ENCODE results near the gene IKZF4.

IKZF4 gene

GRCh38 chr12:56086096-56086495 is 65.3 kb downstream of the IKZF4 start:
- no peaks in the 10 kb centered on the region for H3K9me3 Mint-ChIP-seq
- peak overlapping the region in 1 of 2 donors; percentile 55 for H3K27ac Mint-ChIP-seq
- no peak overlapping the region for H3K4me3 Mint-ChIP-seq
- peaks cover under 1% of the 10 kb centered on the region for H3K36me3 Mint-ChIP-seq (ENCODE audit: insufficient read depth)
- ATAC-seq (replicated peaks) (no peak), DNase-seq (no peak)
- H3K4me1 Mint-ChIP-seq (ENCODE audit: low read depth in 2 of 2) = no peaks in the 10 kb centered on the region
- peaks cover 6 to 22% of the 10 kb centered on the region in 2 donors for H3K27me3 Mint-ChIP-seq

DNA sequence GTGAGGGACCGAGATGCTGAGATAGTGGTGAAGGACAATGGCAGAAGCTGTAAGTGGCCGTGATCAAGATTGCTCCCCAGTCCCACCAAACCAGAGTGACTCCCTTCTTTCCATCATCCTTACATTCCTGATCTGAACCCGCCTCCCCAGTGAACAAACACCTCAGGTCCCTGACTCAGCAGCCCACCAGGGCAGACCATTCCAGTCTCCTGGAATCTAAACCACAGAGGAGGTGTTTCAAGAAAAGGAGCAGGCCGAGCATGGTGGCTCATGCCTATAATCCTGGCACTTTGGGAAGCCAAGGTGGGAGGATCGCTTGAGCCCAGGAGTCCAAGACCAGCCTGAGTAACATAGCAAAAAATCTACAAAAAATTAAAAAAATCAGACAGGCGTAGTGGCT is 65.8 kb downstream of the IKZF4 start:
- H3K27me3 Mint-ChIP-seq = peaks cover 6 to 17% of the 10 kb centered on the region in 2 donors
- no peaks in the 10 kb centered on the region for H3K4me1 Mint-ChIP-seq (ENCODE audit: low read depth in 2 of 2)
- no peaks in the 10 kb centered on the region for H3K9me3 Mint-ChIP-seq
- no peak for DNase-seq
- ATAC-seq (replicated peaks) = no peak
- H3K27ac Mint-ChIP-seq = peak overlapping the region in 1 of 2 donors; percentile 55
- no peaks in the 10 kb centered on the region for H3K36me3 Mint-ChIP-seq (ENCODE audit: insufficient read depth)
- H3K4me3 Mint-ChIP-seq = no peak overlapping the region

DNA sequence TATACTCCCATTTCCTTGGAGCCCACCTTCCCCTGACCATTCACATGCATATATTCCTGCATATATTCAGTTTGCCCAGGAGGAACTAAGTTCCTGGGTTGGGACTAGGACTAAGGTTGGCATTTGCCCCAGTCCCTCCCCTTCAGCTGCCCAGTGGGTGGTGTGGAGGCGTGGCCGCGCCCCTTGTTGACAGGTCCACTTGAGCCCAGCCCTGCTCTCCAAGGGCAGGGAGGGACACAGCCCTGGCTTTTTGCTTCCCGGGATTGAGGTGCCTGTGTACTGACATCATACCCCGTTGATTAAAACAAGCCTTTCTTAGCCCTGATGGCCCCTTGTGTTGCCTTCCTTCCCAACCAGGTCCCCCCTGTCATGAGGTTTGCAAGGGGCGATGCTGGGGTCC is 66.4 kb downstream of the IKZF4 start:
- Mint-ChIP-seq H3K9me3 (no peaks in the 10 kb centered on the region), H3K27ac (no peak overlapping the region), H3K27me3 (peaks cover 6 to 10% of the 10 kb centered on the region in 2 donors), H3K4me3 (no peak overlapping the region), H3K36me3 (ENCODE audit: insufficient read depth) (no peaks in the 10 kb centered on the region), H3K4me1 (ENCODE audit: low read depth in 2 of 2) (no peaks in the 10 kb centered on the region)
- DNase-seq = no peak
- ATAC-seq (replicated peaks) = no peak
